Activated CD8-positive, alpha-beta T cell treated with anti-CD3 and anti-CD28 coated beads for 36 hours (primary cell): ENCODE measurements around the gene CRYBG3. TPM values are rescaled to one million over a fixed set of nuclear protein-coding genes. Genes with fewer than 3 reads are reported as not detected.

Experiments
- ATAC-seq: fragments of 200-7000 bp; cut with Tn5 transposase; one replicate; pipeline ENCODE4 v1.10.0; 2021; ENCODE audit warnings: mild to moderate bottlenecking, moderate library complexity
- CTCF ChIA-PET: fragments of 350-600 bp; sonication (Branson Sonifier 250); formaldehyde crosslinking; loops from one replicate; lab custom pipeline; 2021; ENCODE audit warnings: antibody characterized with exemption; lab: Charles Lee
- POLR2A ChIA-PET: fragments of 350-600 bp; sonication (Branson Sonifier 250); formaldehyde crosslinking; loops from one replicate; lab custom pipeline; 2021; ENCODE audit warnings: antibody characterized with exemption; lab: Charles Lee
- DNase-seq: peaks from one replicate; pipeline ENCODE4 v3.0.0-alpha.2; 2020
- H3K27ac Mint-ChIP-seq: one replicate; pipeline ENCODE4 v1.8.0; 2021; ENCODE audit warnings: mild to moderate bottlenecking, mixed read lengths
- H3K27me3 Mint-ChIP-seq: one replicate; pipeline ENCODE4 v1.8.0; 2021; ENCODE audit warnings: mixed read lengths
- H3K36me3 Mint-ChIP-seq: one replicate; pipeline ENCODE4 v1.8.0; 2021; ENCODE audit warnings: low read depth, mixed read lengths
- H3K4me1 Mint-ChIP-seq: one replicate; pipeline ENCODE4 v1.8.0; 2021; ENCODE audit warnings: low read depth, mixed read lengths
- H3K4me3 Mint-ChIP-seq: one replicate; pipeline ENCODE4 v1.8.0; 2021; ENCODE audit warnings: mild to moderate bottlenecking, moderate library complexity, mixed read lengths
- H3K9me3 Mint-ChIP-seq: one replicate; pipeline ENCODE4 v1.8.0; 2021; ENCODE audit warnings: mixed read lengths
- CTCF ChIP-seq: fragments of 200-600 bp; IDR thresholded peaks from one replicate; pipeline ENCODE4 v1.8.0; 2022; ENCODE audit warnings: antibody characterized with exemption, mild to moderate bottlenecking
- intact Hi-C: fragments of 100-400 bp; cut with micrococcal nuclease; formaldehyde crosslinking; loops from one replicate; pipeline ENCODE4 v1.10.0; 2022
- total RNA-seq, 2 experiments: library from RNA; stranded (reverse); gene quantifications; one replicate each; pipeline ENCODE4 v1.2.3, GENCODE V29; 2021

CRYBG3 gene
- total RNA-seq, 2 experiments from 2014 or later = 4.3 to 4.9 TPM

DNA sequence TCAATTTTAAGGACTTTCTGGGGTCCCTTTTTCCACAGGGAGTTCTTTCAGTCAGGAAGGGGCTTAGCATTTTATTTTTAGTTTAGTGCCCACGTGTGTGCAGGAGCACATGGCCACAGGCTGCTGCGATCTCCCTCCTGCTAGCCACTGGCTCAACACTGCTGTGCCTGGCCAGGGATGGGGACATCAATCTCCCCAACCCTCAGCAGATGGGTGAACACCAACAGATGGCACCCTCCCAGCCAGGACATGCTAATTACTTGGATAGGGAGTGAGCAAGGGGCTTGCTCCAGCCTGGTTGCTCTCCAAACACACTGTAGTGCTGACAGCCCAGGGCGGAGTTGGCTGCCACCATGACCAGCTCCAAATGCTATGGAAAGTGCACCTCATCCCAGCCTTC lies 157.8 kb downstream of the CRYBG3 start:
- no peak for TF ChIP-seq CTCF
- H3K27me3 Mint-ChIP-seq = peaks cover 4% of the 10 kb centered on the region
- CTCF ChIA-PET = no interaction called here
- H3K4me3 Mint-ChIP-seq = no peak overlapping the region
- ATAC-seq = no peak
- H3K4me1 Mint-ChIP-seq = peaks cover 23% of the 10 kb centered on the region
- POLR2A ChIA-PET = no interaction called here
- H3K27ac Mint-ChIP-seq = no peak overlapping the region
- H3K36me3 Mint-ChIP-seq = no peaks in the 10 kb centered on the region
- DNase-seq = no peak
- no peaks in the 10 kb centered on the region for H3K9me3 Mint-ChIP-seq
- intact Hi-C loops = no loop called here

DNA sequence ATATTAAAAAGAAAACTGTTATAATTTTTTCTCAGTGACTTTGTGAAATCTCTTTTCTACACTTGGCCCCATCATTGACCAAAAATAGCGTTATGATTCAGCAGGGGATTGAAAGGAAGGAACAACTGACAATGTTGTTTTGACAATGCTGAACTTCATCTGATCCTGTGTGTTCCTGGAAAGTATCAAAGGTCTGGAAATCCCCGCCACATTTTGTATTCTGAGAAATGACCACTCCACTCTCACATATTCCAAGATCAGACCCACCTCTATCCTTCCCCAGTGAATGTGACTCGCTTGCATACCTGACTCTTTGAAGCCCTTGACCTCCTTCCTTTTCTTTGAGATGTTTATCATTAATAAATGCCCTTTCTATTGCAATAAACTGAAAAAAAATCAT lies 160.1 kb downstream of the CRYBG3 start:
- intact Hi-C loops = no loop called here
- ATAC-seq = peak; percentile 82

GRCh38 chr3:97983933-97984491 lies 162.2 kb downstream of the CRYBG3 start:
- Mint-ChIP-seq H3K27me3 (peaks cover 9% of the 10 kb centered on the region), H3K9me3 (peaks cover 1% of the 10 kb centered on the region), H3K4me3 (no peak overlapping the region), H3K4me1 (peaks cover 20% of the 10 kb centered on the region), H3K27ac (no peak overlapping the region), H3K36me3 (no peaks in the 10 kb centered on the region)
- DNase-seq (no peak), ATAC-seq (no peak)
- TF ChIP-seq CTCF = no peak
- ChIA-PET CTCF (interaction anchor here (1.4 to 2.3 kb wide), 4 partner anchors 9 to 39 kb away, joined by 3 to 7 read pairs (median 5); no protein-coding TSS in a partner anchor), POLR2A (no interaction called here)
- intact Hi-C loops = no loop called here

More for the DNA sequence above, 160.1 kb downstream of the CRYBG3 start:
- peak; percentile 60 for DNase-seq
- peaks cover 20% of the 10 kb centered on the region for H3K4me1 Mint-ChIP-seq
- no peaks in the 10 kb centered on the region for H3K36me3 Mint-ChIP-seq
- no peak for TF ChIP-seq CTCF
- CTCF ChIA-PET = interaction anchor here (0.9 kb wide), 1 partner anchor 11 kb away, joined by 3 read pairs; no protein-coding TSS in a partner anchor
- POLR2A ChIA-PET = no interaction called here
- peak overlapping the region; percentile 12 for H3K4me3 Mint-ChIP-seq
- peaks cover 9% of the 10 kb centered on the region for H3K27me3 Mint-ChIP-seq
- H3K9me3 Mint-ChIP-seq = no peaks in the 10 kb centered on the region
- peak overlapping the region; percentile 67 for H3K27ac Mint-ChIP-seq

- Mint-ChIP-seq H3K36me3 (no peaks in the 10 kb centered on the region), H3K27me3 (peaks cover 9% of the 10 kb centered on the region), H3K4me1 (peaks cover 17% of the 10 kb centered on the region), H3K27ac (no peak overlapping the region), H3K9me3 (peaks cover 1% of the 10 kb centered on the region), H3K4me3 (no peak overlapping the region)
- DNase-seq (no peak), ATAC-seq (no peak)
- ChIA-PET CTCF (interaction anchor here (1.3 to 1.9 kb wide), 2 partner anchors 16 to 36 kb away, joined by 4 to 7 read pairs; no protein-coding TSS in a partner anchor), POLR2A (no interaction called here)
- no peak for TF ChIP-seq CTCF
- intact Hi-C loops = no loop called here
Measured at GRCh38 chr3:97987306-97987705, 165.5 kb downstream of the CRYBG3 start.

GRCh38 chr3:97988784-97989568 lies 167.2 kb downstream of the CRYBG3 start:
- intact Hi-C loops = no loop called here
- no peak for TF ChIP-seq CTCF
- DNase-seq (no peak), ATAC-seq (no peak)
- peaks cover 13% of the 10 kb centered on the region for H3K4me1 Mint-ChIP-seq
- H3K9me3 Mint-ChIP-seq = peaks cover 1% of the 10 kb centered on the region
- H3K4me3 Mint-ChIP-seq = no peak overlapping the region
- ChIA-PET CTCF (no interaction called here), POLR2A (interaction anchor here (0.9 kb wide), 1 partner anchor 18 kb away, joined by 3 read pairs; no protein-coding TSS in a partner anchor)
- H3K27me3 Mint-ChIP-seq = peaks cover 6% of the 10 kb centered on the region
- H3K27ac Mint-ChIP-seq = no peak overlapping the region
- H3K36me3 Mint-ChIP-seq = no peaks in the 10 kb centered on the region
